HG02885 (cell line): ENCODE data around the gene UMAD1.

Experiments used
- ATAC-seq: cut with Tn5 transposase; IDR thresholded peaks from one replicate; pipeline ENCODE4 v1.9.1; 2021; ENCODE audit warnings: mild to moderate bottlenecking; ENCODE audit not compliant: unreplicated experiment, poor library complexity

The UMAD1 gene

GRCh38 chr7:7862393-7862792 lies 221.8 kb downstream of the UMAD1 start:
- ATAC-seq = no peak

GRCh38 chr7:7867846-7868571 lies 227.5 kb downstream of the UMAD1 start:
- peak; percentile 45 for ATAC-seq

- ATAC-seq = peak; percentile 56
Observed at GRCh38 chr7:7868572-7868899, 228.0 kb downstream of the UMAD1 start.

GRCh38 chr7:7869036-7869435 lies 228.5 kb downstream of the UMAD1 start:
- ATAC-seq = peak; percentile 15

GRCh38 chr7:7869651-7870050 lies 229.1 kb downstream of the UMAD1 start:
- ATAC-seq = no peak

GRCh38 chr7:7870555-7870954 lies 230.0 kb downstream of the UMAD1 start:
- no peak for ATAC-seq

- ATAC-seq = no peak
Observed at GRCh38 chr7:7876419-7876818, 235.9 kb downstream of the UMAD1 start.

GRCh38 chr7:7881581-7881980 lies 241.0 kb downstream of the UMAD1 start:
- ATAC-seq = no peak

GRCh38 chr7:7882888-7883287 lies 242.3 kb downstream of the UMAD1 start:
- ATAC-seq = no peak

- no peak for ATAC-seq
Observed at GRCh38 chr7:7883394-7883793, 242.8 kb downstream of the UMAD1 start.

GRCh38 chr7:7884855-7885254 lies 244.3 kb downstream of the UMAD1 start:
- no peak for ATAC-seq

GRCh38 chr7:7889791-7890568 lies 249.4 kb downstream of the UMAD1 start:
- ATAC-seq = no peak

GRCh38 chr7:7895004-7895650 lies 254.6 kb downstream of the UMAD1 start:
- ATAC-seq = no peak

GRCh38 chr7:7895754-7896153 lies 255.2 kb downstream of the UMAD1 start:
- ATAC-seq = no peak

- no peak for ATAC-seq
Observed at GRCh38 chr7:7897509-7897908, 257.0 kb downstream of the UMAD1 start.

GRCh38 chr7:7897949-7898515 lies 257.5 kb downstream of the UMAD1 start:
- ATAC-seq = no peak

GRCh38 chr7:7902845-7903244 lies 262.3 kb downstream of the UMAD1 start:
- ATAC-seq = no peak

- ATAC-seq = no peak
Observed at GRCh38 chr7:7907306-7907705, 266.8 kb downstream of the UMAD1 start.

GRCh38 chr7:7908622-7909145 lies 268.1 kb downstream of the UMAD1 start:
- no peak for ATAC-seq

GRCh38 chr7:7909376-7909775 lies 268.8 kb downstream of the UMAD1 start:
- ATAC-seq = no peak
